EL (cell line): ENCODE data around the gene CELF2.

Experiments used
- DNase-seq: peaks from one replicate; pipeline ENCODE4 v3.0.0-alpha.2; 2016

Gene CELF2

DNA sequence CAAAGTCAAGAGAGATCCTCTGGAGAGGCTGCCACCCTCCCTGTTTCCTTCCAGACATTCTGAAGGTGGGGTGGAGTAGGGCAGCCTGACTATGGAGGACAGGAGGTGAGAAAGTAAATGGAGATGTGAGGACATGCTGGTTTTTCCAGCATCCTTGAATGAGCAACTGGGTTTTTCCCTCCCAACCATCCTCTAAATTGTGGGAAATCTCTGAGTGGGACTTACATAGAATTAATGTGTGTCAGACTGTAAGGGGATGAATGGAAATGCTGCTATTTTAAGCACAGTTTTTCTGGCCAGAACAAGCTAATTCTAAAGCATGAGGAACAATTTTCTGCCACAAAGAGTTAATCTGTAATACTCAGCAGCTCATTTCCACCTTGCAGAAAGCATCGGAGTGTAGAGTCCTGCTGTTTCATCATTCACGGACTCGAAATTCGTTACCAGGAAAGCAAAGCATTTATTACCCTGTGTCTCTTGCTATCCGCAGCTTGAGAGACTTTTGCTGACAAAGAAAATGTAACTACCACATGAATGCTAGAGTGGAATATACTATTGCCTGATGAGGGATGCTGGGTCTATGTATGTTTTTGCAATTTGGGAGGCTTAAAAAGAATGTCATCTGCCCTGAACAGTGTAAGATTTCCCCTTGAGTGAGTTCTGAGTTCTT, 213.0 kb downstream of the CELF2 start:
- DNase-seq = no peak

DNA sequence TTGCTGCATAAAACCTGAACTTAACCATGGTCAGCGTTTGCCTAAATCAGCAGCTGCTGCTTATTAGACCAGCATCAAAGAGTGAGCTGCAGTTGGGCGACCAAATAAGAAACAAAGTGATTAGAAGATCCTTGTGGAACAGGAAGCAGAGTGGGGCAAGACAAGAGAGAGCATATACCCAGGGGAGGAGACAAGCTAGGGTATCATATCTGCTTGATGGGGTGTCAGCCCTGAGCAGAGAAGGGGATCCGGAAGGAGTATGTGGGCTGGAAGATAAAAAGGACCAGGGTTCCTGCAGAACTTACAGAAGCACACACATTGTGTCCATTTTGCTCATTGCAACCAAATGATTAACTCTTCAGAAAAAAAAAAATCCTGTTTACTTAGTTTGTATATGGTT, 213.6 kb downstream of the CELF2 start:
- DNase-seq = no peak

DNA sequence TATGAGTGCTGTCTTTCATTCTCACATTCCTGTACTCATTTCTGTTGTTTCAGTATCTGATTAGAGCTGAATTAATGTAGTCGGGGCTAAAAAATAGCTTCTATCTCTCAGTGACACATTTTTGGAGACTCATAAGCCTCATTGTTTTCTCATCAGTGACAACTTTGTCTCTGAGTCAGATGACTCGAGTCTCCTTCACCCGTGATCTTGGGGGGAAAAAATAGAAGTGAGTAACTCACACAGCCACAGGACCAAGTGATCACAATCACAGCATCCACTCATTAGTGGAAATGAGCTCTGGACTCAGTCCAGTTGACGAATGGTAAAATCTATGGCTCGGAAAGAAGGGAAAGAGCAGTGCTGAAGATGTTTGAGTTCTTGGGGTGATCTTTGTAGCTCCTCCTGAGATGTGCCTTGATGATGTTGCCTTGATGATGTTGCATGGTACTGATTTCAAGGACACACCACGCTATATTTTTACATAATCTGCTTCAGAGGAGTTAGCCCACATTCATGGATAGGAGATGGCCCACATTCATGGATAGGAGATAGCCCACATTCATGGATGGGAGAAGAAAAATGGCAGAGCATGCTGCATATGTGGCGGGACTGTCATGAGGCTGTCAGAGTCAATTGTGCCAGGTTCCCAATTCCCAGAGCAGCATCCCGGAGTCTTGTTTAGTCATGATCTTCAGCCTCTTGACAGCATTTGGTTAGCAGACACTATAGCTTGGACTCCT, 214.7 kb downstream of the CELF2 start:
- no peak for DNase-seq

DNA sequence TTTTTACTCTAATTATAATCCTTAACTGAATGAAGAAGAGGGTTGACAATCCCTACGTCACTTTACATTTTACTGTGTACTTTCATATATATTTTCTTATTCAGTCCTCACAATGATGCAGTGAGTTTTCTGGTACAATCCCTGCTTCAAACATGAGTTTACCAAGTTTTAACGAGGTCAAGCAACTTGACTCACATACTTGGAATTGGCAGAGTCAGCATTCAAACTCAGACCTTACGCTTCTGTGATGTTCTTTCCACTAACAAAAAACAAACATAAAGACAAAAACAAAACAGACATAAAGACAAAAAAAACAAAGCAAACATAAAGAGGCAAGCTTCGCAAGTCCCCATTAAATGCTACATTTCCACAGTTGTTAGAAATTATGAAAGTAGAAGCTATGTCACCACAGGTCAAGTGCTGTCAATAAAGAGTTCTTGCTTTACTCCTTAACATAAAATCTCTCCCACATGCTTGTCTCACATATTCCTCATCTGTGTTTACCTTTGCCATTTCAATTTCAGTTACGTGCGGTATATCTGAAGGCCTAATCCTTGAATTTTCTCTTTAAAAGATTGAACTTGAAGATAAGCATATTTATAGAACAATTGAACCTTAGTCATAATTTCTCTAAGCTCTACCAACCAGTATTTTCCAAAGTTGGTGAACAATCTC, 217.3 kb downstream of the CELF2 start:
- no peak for DNase-seq

DNA sequence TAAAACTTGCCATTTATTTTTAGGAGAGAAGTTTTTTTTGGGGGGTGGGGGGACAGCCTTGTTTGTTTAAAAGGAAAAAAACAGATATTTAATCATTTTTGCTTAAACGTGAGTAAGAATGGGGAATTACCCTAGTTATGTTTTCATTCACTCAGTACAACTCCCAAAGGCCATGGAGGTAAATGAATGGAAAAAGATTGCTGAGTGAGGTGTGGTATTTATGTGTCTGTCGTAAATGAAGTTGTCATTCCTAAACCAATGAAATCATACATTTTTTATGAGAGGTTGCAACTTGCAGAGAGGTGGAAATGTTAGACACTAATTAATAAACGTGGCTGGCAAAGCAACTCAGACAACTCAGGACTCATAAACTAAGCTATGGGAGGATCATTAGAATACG, 218.1 kb downstream of the CELF2 start:
- no peak for DNase-seq

DNA sequence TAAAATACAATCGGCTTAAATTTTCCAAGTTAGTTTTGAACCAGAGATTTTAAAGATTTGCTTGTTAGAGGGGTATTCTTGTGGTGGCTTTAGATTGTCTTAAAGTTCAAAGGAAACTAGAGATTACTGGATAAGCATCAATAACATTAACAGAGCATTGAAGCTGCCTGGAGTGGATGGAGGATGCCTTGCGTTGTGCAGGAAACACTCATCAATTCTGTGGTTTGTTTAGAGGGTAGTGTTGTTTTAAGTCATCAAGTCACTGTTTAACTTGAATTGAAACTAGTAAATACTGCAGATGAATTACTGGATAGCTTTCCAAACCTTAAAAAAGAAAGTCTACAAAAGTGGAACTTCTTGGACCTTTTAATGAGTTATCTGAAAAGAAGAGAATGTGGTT, 218.6 kb downstream of the CELF2 start:
- DNase-seq = no peak

DNA sequence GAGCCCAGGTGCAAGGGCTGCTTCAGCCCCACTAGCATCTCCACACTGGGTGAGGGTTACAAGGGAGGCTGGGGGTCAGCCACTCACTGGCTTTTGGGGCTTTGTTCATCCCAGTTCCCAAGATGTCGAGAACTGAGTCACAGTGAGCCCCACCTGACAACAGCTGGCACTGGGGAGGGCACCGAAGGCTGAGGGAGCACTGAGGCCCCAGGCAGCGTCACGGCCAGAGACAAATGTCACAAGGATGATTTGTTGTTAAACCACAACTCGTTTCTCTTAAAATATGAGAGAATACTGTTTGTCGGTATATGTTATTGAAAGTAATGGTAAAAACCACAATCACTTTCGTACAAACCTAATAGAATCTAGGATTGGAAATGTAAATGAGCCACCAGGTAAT, 219.9 kb downstream of the CELF2 start:
- DNase-seq = no peak

DNA sequence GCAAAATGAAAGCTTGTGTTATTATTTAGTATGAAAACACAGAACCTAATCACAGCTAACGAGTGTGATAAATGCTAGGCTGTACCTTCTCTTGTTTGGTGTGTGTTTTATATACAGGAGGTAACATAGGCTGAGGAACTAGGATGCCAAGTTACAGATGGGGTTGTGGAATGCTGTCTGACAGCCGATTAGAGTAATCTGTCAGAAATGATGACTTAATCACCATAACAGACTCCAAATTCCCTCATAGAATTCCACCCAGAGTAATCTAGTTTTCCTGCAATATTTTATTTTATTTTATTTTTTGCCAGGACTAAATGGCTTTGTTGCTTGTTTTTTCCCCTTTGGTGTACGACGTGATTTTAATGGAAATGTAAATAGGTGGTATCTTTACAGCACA, 221.2 kb downstream of the CELF2 start:
- DNase-seq = no peak

DNA sequence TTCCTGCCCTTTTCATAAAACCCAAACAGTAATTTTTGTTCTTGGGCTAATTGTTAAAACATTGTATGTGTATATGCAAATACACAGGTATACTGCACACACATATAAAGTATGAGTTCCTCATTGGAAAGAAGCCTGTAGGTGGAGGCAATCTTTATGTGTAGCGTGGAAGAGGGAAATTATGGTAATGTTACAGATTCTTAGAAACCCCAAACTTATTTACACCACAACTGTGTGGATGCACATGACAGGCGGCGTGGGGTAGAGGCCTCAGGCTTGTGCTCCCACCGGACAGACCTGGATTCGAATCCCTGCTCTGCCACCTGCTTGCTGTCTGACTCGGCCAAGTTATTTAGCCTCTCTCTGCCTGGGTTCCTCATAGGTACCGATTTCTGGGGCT, 223.0 kb downstream of the CELF2 start:
- DNase-seq = no peak

DNA sequence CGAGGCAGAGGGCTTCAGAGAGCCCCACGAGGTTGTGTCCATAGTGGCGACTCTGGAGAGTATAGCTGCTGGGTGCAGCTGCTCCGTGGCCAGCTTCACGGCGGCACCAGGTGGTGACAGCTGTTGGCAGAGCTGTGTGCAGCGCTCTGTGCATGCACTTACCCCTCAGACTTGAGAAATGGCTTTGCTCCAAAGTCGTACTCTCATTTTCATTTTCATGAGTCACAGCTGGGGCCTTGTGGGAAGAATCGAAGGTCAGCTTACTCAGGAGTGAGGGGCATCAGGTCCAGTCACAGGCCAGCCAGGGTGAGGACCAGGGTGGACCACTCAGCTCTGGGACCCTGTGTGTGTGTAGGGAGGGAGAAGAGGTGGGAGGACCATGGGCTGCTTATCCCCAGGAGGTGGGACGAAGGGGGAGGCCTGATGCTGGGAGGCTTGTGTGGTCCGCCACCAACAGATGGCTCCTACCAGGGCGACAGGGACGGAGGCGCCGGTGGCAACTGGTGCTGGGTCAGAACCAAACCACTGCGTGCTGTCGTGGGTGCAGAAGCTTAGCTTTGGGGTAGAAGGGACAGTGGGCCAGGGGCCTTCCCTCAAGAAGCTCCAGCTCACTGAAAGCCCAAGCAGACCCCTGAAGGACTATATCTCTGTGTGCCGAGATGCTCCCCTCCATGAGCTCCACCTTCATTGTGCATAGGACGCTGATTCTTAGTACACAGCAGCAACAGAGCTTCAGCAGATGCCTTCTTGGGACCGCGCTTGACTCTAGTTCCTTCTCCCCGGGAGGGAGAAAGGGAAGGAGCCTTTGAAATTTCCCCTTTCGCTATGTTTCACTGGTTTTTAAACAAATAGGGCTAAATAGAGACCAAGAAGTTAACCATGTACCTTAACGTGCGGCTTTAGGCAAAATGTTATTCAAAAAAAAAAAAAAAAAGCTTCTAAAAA, 225.0 kb downstream of the CELF2 start:
- peak; percentile 24 for DNase-seq

DNA sequence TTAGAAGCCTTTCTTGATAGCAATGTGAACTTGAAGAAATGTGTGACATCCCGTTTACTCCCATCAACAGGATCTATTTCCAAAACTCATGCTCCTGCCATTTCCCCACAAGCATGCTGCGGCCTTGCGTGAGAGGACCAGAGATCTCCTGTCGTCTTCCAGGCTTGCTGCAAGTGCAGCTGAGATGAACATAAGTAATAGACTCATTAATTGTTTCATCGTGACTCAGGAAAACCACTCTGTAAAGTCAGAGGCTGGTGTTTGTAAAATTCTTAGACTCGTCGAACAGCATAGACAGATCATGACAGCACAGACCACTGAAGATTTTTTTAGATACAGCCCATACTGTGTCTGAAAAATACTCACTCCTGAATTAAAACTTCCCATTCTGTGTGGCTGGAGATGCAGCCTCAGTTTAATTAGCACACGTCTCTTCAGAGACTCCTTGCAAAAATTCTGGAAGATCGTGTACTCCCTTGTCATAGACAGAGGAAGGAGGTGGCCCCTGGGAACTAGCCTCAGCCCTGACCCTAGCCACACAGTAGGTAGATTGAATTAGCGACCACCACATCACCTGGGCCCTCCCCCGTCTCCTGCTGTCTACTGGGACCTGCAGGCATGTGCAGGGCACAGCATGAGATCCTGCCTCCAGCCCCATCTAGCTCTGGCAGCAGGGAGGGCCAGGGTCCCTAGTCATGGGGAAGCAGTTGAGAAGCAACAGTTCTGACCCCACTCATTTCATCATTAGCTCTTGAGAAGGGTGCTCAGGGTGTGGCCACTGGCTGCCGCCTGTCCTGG, 226.0 kb downstream of the CELF2 start:
- DNase-seq = peak; percentile 9

DNA sequence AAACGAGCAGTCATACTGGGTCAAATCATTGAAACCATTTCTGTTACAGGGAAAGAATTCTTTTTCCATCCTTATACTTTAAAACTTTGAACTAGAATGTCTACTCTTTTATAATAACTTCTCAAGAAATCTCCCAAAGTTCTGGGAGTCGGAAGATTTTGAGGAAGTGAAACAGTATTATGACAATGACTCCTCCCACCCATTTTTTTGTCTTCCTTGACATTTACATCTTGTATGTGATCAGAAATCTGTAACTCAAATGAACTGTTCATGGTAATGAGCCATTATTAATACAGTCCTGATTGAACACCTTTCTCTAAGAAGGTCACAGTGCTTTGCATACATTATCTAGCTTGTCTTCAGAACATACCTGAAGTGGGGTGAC, 227.4 kb downstream of the CELF2 start:
- DNase-seq = no peak

DNA sequence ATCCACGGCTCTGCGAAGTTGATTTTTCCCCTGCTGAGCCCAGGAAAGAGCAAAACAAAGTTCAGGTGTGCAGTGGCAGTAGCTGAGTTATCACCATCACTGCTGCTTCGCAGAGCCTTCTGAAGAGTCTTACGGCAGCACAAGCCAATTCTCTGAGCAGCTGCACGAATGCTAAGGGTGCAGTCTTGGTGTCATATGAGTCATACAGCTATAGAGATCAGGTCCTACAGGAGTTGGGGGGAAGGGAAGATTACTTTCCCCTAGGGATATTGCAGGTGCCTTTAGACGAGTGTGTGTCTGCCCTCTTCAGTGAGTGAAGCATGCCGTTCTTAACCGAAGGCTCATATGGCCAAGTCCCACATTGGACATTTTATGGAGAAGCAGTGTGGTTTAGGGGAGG, 227.8 kb downstream of the CELF2 start:
- DNase-seq = no peak

DNA sequence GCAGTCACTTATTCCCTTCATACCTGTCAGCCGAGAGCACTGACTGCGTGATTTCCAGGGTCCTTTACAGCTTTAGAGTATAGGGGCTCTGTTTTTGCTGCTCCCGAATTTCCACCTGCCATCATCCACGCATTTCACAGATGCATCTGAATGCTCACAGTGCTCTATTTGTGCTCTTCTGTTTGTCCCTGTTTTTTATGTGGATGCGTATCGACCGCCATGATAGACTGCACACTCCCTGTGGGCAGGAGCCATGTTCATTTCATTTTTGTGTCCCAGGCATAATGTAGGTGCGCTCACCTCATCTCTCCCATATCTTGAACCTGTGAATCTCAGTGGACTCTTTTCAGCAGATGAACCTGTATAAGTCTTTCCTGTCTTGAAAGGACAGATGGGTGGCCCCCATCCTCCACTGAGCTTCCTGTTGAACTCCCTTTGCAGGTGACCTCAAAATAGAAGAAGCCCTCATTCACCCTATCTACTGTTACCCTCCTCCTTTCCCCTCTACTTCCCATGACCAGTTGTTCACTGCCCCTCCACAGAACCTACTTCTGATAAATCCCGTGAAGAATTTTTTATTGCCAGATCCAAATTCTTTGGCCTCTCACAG, 228.4 kb downstream of the CELF2 start:
- DNase-seq = no peak

DNA sequence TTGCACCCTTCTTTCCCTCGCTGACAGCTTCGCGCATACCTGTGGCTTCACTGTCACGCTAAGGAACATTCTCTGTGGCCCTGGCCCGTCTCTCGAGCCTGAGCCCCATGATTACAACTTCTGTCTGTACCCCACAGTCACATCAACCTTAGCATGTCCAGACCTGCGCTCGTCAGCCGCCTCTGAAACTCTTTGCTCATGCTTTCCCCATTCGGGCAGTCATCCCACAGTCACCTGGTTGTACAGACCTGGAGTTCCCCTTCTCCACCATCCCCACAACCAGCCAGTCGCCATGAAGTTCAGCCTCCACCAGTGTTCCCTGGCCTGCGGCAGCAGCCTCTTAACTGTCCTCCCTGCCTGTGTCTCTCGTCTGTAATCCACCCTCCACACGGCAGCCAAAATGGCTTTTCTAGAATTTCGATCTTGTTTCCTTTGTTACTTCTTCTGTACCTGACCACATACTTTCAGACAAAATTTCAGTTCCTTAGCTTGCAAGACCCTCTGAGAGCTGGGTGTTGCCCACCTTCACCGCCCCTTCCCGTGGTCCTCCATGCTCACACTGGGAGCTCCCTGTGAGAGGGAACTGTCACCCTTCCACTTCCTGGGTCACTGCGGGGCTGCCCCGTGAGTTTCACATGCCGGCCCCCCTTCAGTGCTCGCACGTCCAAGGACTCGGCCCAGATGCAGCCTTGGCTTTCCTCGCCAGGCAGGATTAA, 229.2 kb downstream of the CELF2 start:
- DNase-seq = no peak

DNA sequence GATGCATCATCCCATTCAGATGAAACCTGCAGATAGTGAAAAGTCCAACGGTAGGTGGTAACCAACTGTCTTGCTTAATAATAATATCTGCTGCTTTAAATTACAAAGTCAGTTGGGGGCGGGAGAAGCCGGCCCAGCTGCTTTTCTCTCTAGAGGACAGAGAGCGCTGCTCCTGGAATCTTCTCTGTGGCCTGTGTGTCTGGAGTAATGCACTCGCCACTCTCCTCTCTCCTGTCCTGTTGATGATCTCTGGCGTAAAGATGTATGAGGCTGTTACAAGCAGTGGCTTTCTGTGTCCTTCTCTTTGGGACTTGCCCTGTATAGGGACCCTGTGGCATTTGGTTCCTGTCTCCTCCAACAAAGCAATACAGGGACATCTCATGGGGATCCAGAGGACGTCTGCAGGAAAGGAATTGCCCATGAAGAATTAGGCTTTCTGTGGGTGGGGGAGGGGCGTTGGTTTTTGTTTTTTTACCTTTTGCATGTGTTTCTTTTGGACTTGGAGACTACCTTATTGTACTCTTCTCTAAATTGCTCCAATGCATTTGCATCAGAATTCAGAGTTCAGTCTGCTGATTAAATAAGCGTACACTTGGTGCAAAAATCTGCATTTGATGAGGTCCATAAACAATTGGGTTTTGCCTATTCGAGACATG, 231.6 kb downstream of the CELF2 start:
- DNase-seq = no peak

DNA sequence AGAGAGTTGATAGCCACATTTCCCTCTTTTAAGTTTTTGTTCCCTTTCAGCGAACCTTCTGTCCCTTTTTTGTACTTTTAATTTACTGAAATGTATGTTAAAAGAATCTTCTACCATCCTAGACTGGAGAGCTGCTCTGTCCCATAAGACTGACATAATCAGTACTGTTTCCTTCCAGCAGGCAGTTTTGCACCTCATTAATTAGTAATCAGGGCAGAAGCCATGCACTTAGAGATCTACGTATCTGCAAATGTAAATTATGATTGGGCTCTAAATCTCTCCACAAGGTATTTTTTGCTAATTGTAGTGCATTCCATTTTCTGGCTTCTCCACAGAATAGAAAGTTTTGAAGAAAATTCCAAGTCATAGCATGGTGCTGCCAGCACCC, 232.1 kb downstream of the CELF2 start:
- DNase-seq = no peak

DNA sequence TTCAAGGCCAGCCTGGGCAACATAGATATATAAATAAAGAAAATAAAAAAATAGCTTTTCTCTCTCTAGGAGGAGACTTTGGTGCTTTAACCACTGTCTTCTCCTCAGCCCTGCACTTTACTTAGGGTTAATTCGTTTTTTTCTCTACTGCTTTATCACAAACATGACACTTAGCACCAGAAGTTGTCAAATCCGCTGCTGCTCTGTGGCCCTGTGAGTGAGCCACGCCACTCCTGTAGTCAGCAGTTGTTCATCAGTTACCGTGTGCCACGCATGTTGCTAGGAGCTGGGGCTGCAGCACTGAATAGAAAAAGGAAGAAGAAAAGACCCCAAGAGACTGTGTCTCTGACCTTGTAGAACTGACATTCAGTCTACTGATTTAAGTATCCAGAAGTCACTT, 232.6 kb downstream of the CELF2 start:
- DNase-seq = no peak

DNA sequence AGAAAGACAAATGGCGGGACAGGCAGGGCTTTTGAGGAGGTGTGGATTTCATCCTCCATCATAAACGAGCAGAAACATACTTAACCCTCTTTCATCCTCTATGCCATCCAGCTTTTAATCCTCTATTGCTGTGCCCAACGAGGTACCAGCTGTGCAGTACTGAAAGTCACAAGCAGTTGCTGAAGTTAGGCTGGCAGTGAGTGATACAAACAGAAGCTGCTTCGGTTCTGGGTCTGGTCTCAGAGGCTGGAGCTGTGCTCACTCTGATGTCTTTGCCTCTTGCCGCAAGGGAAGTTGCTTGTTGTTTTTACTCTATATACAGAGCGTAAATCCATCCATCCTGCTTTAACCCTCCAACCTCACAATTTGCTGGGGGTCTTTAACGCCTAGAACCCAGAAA, 235.2 kb downstream of the CELF2 start:
- no peak for DNase-seq

DNA sequence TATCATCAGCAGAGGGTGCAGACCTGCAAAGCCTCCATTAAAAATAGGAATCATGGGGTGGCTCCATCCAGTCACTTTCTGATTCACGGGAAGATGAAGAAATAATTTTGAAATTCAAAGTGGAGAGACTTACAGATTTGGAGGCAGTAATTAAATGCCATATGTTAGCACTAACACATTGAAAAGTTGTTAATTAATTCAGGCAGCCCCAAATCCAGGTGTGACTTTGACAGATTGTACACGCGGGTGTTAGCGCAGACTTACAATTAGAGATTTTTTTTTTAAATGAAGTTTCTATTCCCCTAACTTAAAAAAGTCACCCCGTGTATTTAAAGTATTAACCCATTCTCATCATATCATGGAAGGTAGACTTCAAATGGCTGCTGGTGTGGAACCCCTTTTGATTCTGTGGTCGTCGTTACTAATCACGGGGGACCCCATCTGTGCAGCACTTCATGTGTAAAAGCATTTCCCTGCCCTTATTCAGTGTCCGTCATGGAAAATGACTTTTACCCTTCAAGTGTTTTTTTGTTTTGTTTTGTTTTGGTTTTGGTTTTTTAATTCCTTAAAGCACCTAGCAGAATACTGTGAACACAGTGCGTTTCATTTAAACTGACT, 235.8 kb downstream of the CELF2 start:
- DNase-seq = no peak
